HCT116 (cell line): ENCODE results near the gene MYEOV. TPM values are rescaled to one million over a fixed set of nuclear protein-coding genes. Genes with fewer than 3 reads are reported as not detected.

ENCODE experiments used
- ATAC-seq: fragments of 200-7000 bp; cut with Tn5 transposase; 2 replicates; pipeline ENCODE4 v1.9.1; 2020; ENCODE audit warnings: mild to moderate bottlenecking, moderate library complexity
- BruUV-seq: library from RNA; stranded (reverse); fragments of 400-500 nt; replicated peaks from 2 replicates; lab custom pipeline; 2021; lab: Mats Ljungman, UMichigan
- CTCF ChIA-PET: fragments of 300-600 bp; sonication (Branson Sonifier 250); formaldehyde crosslinking; loops from one replicate; lab custom pipeline; 2021; ENCODE audit warnings: antibody characterized with exemption; lab: Charles Lee
- POLR2A ChIA-PET: fragments of 300-600, 350-600 bp; sonication (Branson Sonifier 250); formaldehyde crosslinking; loops from one replicate; lab custom pipeline; 2021; ENCODE audit warnings: antibody characterized with exemption; lab: Charles Lee
- RAD21 ChIA-PET, 2 experiments: fragments of 300-600 bp; sonication (Branson Sonifier 250); formaldehyde crosslinking; loops; one replicate each; lab custom pipeline; 2023; ENCODE audit warnings: low total read pairs in 2 of 2; ENCODE audit not compliant: uncharacterized antibody in 2 of 2, unreplicated experiment in 2 of 2, low non-redundant PET in 1 of 2; lab: Charles Lee
- DNase-seq: peaks from one replicate; pipeline ENCODE4 v3.0.0-alpha.2; 2010; ENCODE audit warnings: low read depth, low spot score
- H2AFZ ChIP-seq: fragments of 200-600 bp; shearing (Covaris generic), sonication (generic); 2 replicates; pipeline ENCODE4 v1.6.1; 2017; ENCODE audit warnings: low read depth, mixed run types, mixed read lengths, antibody characterized with exemption, low read length; ENCODE audit not compliant: poor library complexity, severe bottlenecking
- H3K27ac ChIP-seq: 2 replicates; pipeline ENCODE4 v1.5.1; 2012; ENCODE audit warnings: low read depth, low read length
- H3K27me3 ChIP-seq: fragments of 200-600 bp; sonication (generic); 2 replicates; pipeline ENCODE4 v1.6.1; 2016; ENCODE audit warnings: mixed run types, low read length, mixed read lengths; ENCODE audit not compliant: insufficient read depth
- H3K36me3 ChIP-seq, 2 experiments: fragments of 200-500 bp in 1 of 2; fragments of 200-600 bp in 1 of 2; sonication (Bioruptor generic) in 1 of 2; sonication (generic) in 1 of 2; 2 replicates each; pipeline versions ENCODE4 v1.5.1 to v1.6.1; 2014 to 2016; ENCODE audit warnings: low read length in 2 of 2, inconsistent platforms in 1 of 2, mixed read lengths in 1 of 2, mixed run types in 1 of 2; ENCODE audit not compliant: insufficient read depth in 2 of 2, control insufficient read depth in 1 of 2
- H3K4me1 ChIP-seq, 2 experiments: fragments of 200-600 bp in 1 of 2; sonication (generic) in 1 of 2; 2 replicates each; pipeline versions ENCODE4 v1.5.1 to v1.6.1; 2012 to 2017; ENCODE audit warnings: low read length in 2 of 2, inconsistent platforms in 1 of 2, mild to moderate bottlenecking in 1 of 2, mixed read lengths in 1 of 2, mixed run types in 1 of 2, moderate library complexity in 1 of 2; ENCODE audit not compliant: insufficient read depth in 2 of 2, control insufficient read depth in 1 of 2
- H3K4me2 ChIP-seq: fragments of 200-600 bp; sonication (generic); 2 replicates; pipeline ENCODE4 v1.6.1; 2017; ENCODE audit warnings: mixed run types, low read length, mixed read lengths
- H3K4me3 ChIP-seq, 2 experiments: fragments of 200-600 bp in 1 of 2; sonication (generic) in 1 of 2; replicated peaks in 1 of 2; 2 replicates each; pipeline ENCODE4 v1.5.1; 2011 to 2016; ENCODE audit warnings: low read length in 2 of 2, control low read depth in 1 of 2, low read depth in 1 of 2, mild to moderate bottlenecking in 1 of 2, mixed read lengths in 1 of 2, mixed run types in 1 of 2
- H3K79me2 ChIP-seq: fragments of 200-600 bp; sonication (generic); 2 replicates; pipeline ENCODE4 v1.6.1; 2017; ENCODE audit warnings: mild to moderate bottlenecking, mixed run types, low read length, moderate library complexity, mixed read lengths; ENCODE audit not compliant: insufficient read depth
- H3K9ac ChIP-seq: fragments of 200-600 bp; sonication (generic); 2 replicates; pipeline ENCODE4 v1.6.1; 2016; ENCODE audit warnings: low read length, mixed read lengths
- H3K9me2 ChIP-seq: fragments of 200-600 bp; sonication (generic), shearing (Covaris generic); 2 replicates; pipeline ENCODE4 v1.6.1; 2017; ENCODE audit warnings: mixed run types, mild to moderate bottlenecking, moderate library complexity; ENCODE audit not compliant: insufficient read depth
- H3K9me3 ChIP-seq, 2 experiments: fragments of 200-500 bp in 1 of 2; fragments of 200-600 bp in 1 of 2; sonication (Bioruptor generic) in 1 of 2; sonication (generic) in 1 of 2; 2 replicates each; pipeline ENCODE4 v1.6.1; 2014 to 2017; ENCODE audit warnings: low read length in 2 of 2, mixed read lengths in 2 of 2, inconsistent platforms in 1 of 2, low read depth in 1 of 2, mild to moderate bottlenecking in 1 of 2, mixed run types in 1 of 2, moderate library complexity in 1 of 2; ENCODE audit not compliant: control insufficient read depth in 1 of 2, insufficient read depth in 1 of 2
- H4K20me1 ChIP-seq: fragments of 200-600 bp; sonication (generic), shearing (Covaris generic); 2 replicates; pipeline ENCODE4 v1.6.1; 2017; ENCODE audit warnings: mixed run types, mild to moderate bottlenecking, moderate library complexity; ENCODE audit not compliant: insufficient read depth
- ATF3 ChIP-seq: IDR thresholded peaks from 2 replicates; pipeline ENCODE4 v1.6.1; 2012
- CBX3 ChIP-seq: IDR thresholded peaks from 2 replicates; pipeline ENCODE4 v1.6.1; 2012; ENCODE audit warnings: low read depth
- EGR1 ChIP-seq: IDR thresholded peaks from 2 replicates; pipeline ENCODE4 v1.6.1; 2012; ENCODE audit warnings: low read depth
- ELF1 ChIP-seq: IDR thresholded peaks from 2 replicates; pipeline ENCODE4 v1.6.1; 2012; ENCODE audit warnings: low read depth, borderline replicate concordance
- EZH2phosphoT487 ChIP-seq: fragments of 200-600 bp; IDR thresholded peaks from 2 replicates; pipeline ENCODE4 v1.6.1; 2018; ENCODE audit warnings: antibody characterized with exemption, borderline replicate concordance
- FOSL1 ChIP-seq: IDR thresholded peaks from 2 replicates; pipeline ENCODE4 v1.6.1; 2012; ENCODE audit warnings: low read depth
- JUND ChIP-seq: IDR thresholded peaks from 2 replicates; pipeline ENCODE4 v1.6.1; 2012
- POLR2AphosphoS5 ChIP-seq: IDR thresholded peaks from 2 replicates; pipeline ENCODE4 v1.6.1; 2011; ENCODE audit warnings: mild to moderate bottlenecking, low read depth, low read length, moderate library complexity
- SP1 ChIP-seq: IDR thresholded peaks from 2 replicates; pipeline ENCODE4 v1.6.1; 2012; ENCODE audit warnings: low read depth
- intact Hi-C: fragments of 100-400 bp; cut with micrococcal nuclease; formaldehyde crosslinking; loops from 2 replicates; pipeline ENCODE4 v1.10.0; 2022
- total RNA-seq: library from RNA; stranded (reverse); gene quantifications from one replicate; pipeline ENCODE4 v1.2.1, GENCODE V29; 2021; ENCODE audit not compliant: unreplicated experiment

Gene MYEOV
- total RNA-seq, 1 experiment from 2014 or later = 135 TPM

- POLR2A ChIA-PET = no interaction called here
- CTCF ChIA-PET = no interaction called here
- H3K9ac ChIP-seq = peak overlapping the region; percentile 52
Measured at GRCh38 chr11:69320326-69320725, 26.4 kb downstream of the MYEOV start.

GRCh38 chr11:69320756-69321741 lies 27.1 kb downstream of the MYEOV start:
- BruUV-seq = no TSS peak
- POLR2A ChIA-PET = no interaction called here
- CTCF ChIA-PET = no interaction called here
- intact Hi-C loops = no loop called here
- no peak overlapping the region for H2AFZ ChIP-seq
- peaks cover 13 to 65% of the 10 kb centered on the region in 2 experiments for H3K4me1 ChIP-seq
- ATAC-seq = peak; percentile 57
- H3K9ac ChIP-seq = peak overlapping the region; percentile 52
- peaks cover 0 to 21% of the 10 kb centered on the region in 2 experiments; a peak in 1 of 4 replicates for H3K36me3 ChIP-seq
- peak overlapping the region; percentile 44 for H3K27ac ChIP-seq
- RAD21 ChIA-PET = no interaction called here
- H4K20me1 ChIP-seq = peaks cover 5% of the 10 kb centered on the region
- H3K79me2 ChIP-seq = peaks cover 100% of the 10 kb centered on the region
- no peaks in the 10 kb centered on the region; a peak in 1 of 4 replicates for H3K9me3 ChIP-seq
- TF ChIP-seq ELF1 (no peak), CBX3 (no peak), JUND (peak; percentile 51), SP1 (peak; percentile 43; the same call in 1 of the 2 replicates), FOSL1 (peak; percentile 53; the same call in 1 of the 2 replicates), POLR2AphosphoS5 (no peak), EGR1 (no peak)
- no peaks in the 10 kb centered on the region for H3K9me2 ChIP-seq
- H3K27me3 ChIP-seq = no peaks in the 10 kb centered on the region
- peak overlapping the region; percentile 58 for H3K4me2 ChIP-seq
- DNase-seq = no peak
- peak overlapping the region in 1 of 2 experiments; percentile 16; a peak in 1 of 4 replicates for H3K4me3 ChIP-seq

More at GRCh38 chr11:69320326-69320725, 26.4 kb downstream of the MYEOV start:
- DNase-seq = no peak
- Histone ChIP-seq H3K4me2 (peak overlapping the region; percentile 58), H3K4me1 (peaks cover 13 to 67% of the 10 kb centered on the region in 2 experiments), H2AFZ (no peak overlapping the region), H3K9me3 (no peaks in the 10 kb centered on the region; a peak in 1 of 4 replicates), H3K27me3 (no peaks in the 10 kb centered on the region), H3K27ac (peak overlapping the region; percentile 44; the same call in 1 of the 2 replicates)
- RAD21 ChIA-PET = no interaction called here
- TF ChIP-seq ATF3 (no peak), EZH2phosphoT487 (no peak), FOSL1 (no peak)
- TF ChIP-seq, all 23 proteins: peak for 0
- ATAC-seq = no peak
- no peaks in the 10 kb centered on the region for H3K9me2 ChIP-seq
- peaks cover 5% of the 10 kb centered on the region for H4K20me1 ChIP-seq
- BruUV-seq = no TSS peak
- H3K4me3 ChIP-seq = no peak overlapping the region
- peaks cover 100% of the 10 kb centered on the region for H3K79me2 ChIP-seq
- peaks cover 0 to 21% of the 10 kb centered on the region in 2 experiments; a peak in 1 of 4 replicates for H3K36me3 ChIP-seq
- intact Hi-C loops = no loop called here
